HepG2 (cell line): Measurements from ENCODE around the gene CHCHD1. TPM values are rescaled to one million over a fixed set of nuclear protein-coding genes. Genes with fewer than 3 reads are reported as not detected.

ENCODE experiments used
- ATF1 ChIP-seq: IDR thresholded peaks from 2 replicates; pipeline ENCODE4 v1.6.1; 2016; ENCODE audit warnings: mild to moderate bottlenecking, control low read depth
- CENPX ChIP-seq: sonication (generic); formaldehyde crosslinking; IDR thresholded peaks from 2 replicates; pipeline ENCODE4 v1.9.0; 2021; ENCODE audit warnings: mild to moderate bottlenecking, missing genetic modification reagents, moderate library complexity
- HDAC2 ChIP-seq: sonication (generic); formaldehyde crosslinking; IDR thresholded peaks from 2 replicates; pipeline ENCODE4 v1.4.0; 2020; ENCODE audit warnings: missing genetic modification reagents
- IRF2 ChIP-seq: IDR thresholded peaks from 2 replicates; pipeline ENCODE4 v1.6.1; 2018; ENCODE audit warnings: missing genetic modification reagents, missing compliant biosample characterization
- ISX ChIP-seq: sonication (generic); formaldehyde crosslinking; conservative IDR thresholded peaks from 2 replicates; pipeline ENCODE4 v1.5.0; 2020; ENCODE audit warnings: missing genetic modification reagents
- MAFF ChIP-seq: IDR thresholded peaks from 2 replicates; pipeline ENCODE4 v1.6.1; 2011; ENCODE audit warnings: low read depth, low read length, improper control_type of control experiment
- NFE2 ChIP-seq: sonication (generic); formaldehyde crosslinking; IDR thresholded peaks from 2 replicates; pipeline ENCODE4 v1.4.0; 2020; ENCODE audit warnings: missing genetic modification reagents
- SNAI1 ChIP-seq: sonication (generic); formaldehyde crosslinking; IDR thresholded peaks from 2 replicates; pipeline ENCODE4 v1.5.0; 2020; ENCODE audit warnings: mild to moderate bottlenecking, missing genetic modification reagents, borderline replicate concordance
- TOPORS ChIP-seq: sonication (generic); formaldehyde crosslinking; IDR thresholded peaks from 2 replicates; pipeline ENCODE4 v1.8.0; 2023; ENCODE audit warnings: mild to moderate bottlenecking, missing genetic modification reagents
- ZFP62 ChIP-seq: sonication (generic); formaldehyde crosslinking; IDR thresholded peaks from 2 replicates; pipeline ENCODE4 v1.4.0; 2020; ENCODE audit warnings: missing genetic modification reagents
- polyA plus RNA-seq, 8 experiments: library from polyadenylated mRNA; depleted of rRNA in 3 of 8; stranded (reverse) in 7 of 8; unstranded in 1 of 8; fragments of >200 nt; fragmentation: Illumina TruSeq in 4 of 8; extraction: Trizol in 4 of 8; gene quantifications; 2 replicates each; pipeline versions ENCODE4 v1.2.1 to v1.2.3, GENCODE V29; 2011 to 2016; ENCODE audit warnings: low read depth in 4 of 8, missing spikeins in 1 of 8, mixed read lengths in 1 of 8; ENCODE audit not compliant: insufficient read depth in 1 of 8
- total RNA-seq, 5 experiments: library from RNA; depleted of rRNA; stranded (reverse); fragments of >200 nt; fragmentation: Illumina TruSeq; extraction: Trizol; gene quantifications; 2 replicates each; pipeline ENCODE4 v1.2.3, GENCODE V29; 2016; ENCODE audit warnings: low read depth in 1 of 5
- TF ChIP-seq, protein P1 (sequence below): sonication (generic); formaldehyde crosslinking; IDR thresholded peaks from 2 replicates; pipeline ENCODE4 v1.4.0; 2020; ENCODE audit warnings: missing genetic modification reagents
- TF ChIP-seq, protein P2 (sequence below): IDR thresholded peaks from 2 replicates; pipeline ENCODE4 v1.6.1; 2016; ENCODE audit warnings: low read depth
- TF ChIP-seq, protein P3 (sequence below): sonication (generic); formaldehyde crosslinking; IDR thresholded peaks from 2 replicates; pipeline ENCODE4 v1.5.1; 2020; ENCODE audit warnings: mild to moderate bottlenecking, missing genetic modification reagents, moderate library complexity
- TF ChIP-seq, protein P4 (sequence below): conservative IDR thresholded peaks from 2 replicates; pipeline ENCODE4 v1.6.1; 2018; ENCODE audit warnings: missing genetic modification reagents
- TF ChIP-seq, protein P5 (sequence below): sonication (generic); formaldehyde crosslinking; IDR thresholded peaks from 2 replicates; pipeline ENCODE4 v1.9.0; 2022; ENCODE audit warnings: missing genetic modification reagents, mild to moderate bottlenecking, borderline replicate concordance

Gene CHCHD1
- total and polyA plus RNA-seq, 2 of the 13 experiments (the other 11 are each of a cell fraction or from before 2014, with no cell fraction given), result 36.9 to 71.2 TPM

DNA sequence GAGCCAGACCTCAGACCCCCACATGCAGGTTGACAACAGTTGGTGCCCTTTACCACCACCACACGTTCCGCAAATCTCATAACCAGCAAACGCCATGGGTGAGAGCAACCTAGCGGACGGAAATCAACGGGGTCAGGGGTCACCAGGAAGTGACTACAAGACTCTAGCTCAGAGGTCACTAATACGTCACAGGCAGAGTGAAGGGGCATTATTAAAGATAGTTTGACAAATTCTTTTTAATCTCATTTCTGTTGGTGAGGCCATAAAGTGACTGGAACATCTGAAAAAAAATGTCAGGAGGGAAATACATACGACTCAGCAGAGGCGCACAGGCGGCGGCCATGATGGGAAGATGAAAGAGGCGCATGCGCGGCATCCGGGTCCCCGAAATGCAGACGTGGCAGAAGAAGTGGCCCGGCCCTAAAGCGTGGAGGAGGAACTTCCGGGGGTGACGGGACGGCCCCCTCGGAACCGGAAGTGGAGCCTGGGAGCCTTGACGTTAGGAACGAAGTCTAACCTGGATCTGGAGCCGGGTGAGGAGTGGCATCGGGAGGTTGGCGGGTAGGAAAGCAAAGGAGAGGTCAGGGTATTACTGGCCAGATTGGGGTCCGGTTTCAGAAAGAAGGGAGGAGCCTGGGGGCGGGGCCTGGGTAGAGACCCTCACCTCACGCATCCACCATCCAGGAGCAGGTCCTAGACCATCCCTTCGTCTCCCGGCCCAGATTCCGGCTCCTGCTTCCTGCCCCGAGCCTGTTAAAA, 37.8 kb upstream of the CHCHD1 start, which contains the start of gene SEC24C (continued):
- TF ChIP-seq, protein P1, sequence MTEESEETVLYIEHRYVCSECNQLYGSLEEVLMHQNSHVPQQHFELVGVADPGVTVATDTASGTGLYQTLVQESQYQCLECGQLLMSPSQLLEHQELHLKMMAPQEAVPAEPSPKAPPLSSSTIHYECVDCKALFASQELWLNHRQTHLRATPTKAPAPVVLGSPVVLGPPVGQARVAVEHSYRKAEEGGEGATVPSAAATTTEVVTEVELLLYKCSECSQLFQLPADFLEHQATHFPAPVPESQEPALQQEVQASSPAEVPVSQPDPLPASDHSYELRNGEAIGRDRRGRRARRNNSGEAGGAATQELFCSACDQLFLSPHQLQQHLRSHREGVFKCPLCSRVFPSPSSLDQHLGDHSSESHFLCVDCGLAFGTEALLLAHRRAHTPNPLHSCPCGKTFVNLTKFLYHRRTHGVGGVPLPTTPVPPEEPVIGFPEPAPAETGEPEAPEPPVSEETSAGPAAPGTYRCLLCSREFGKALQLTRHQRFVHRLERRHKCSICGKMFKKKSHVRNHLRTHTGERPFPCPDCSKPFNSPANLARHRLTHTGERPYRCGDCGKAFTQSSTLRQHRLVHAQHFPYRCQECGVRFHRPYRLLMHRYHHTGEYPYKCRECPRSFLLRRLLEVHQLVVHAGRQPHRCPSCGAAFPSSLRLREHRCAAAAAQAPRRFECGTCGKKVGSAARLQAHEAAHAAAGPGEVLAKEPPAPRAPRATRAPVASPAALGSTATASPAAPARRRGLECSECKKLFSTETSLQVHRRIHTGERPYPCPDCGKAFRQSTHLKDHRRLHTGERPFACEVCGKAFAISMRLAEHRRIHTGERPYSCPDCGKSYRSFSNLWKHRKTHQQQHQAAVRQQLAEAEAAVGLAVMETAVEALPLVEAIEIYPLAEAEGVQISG (CRISPR knock-in tag), result peak; percentile 91
- TF ChIP-seq HDAC2, result peak; percentile 71
- no peak for TF ChIP-seq NFE2 (CRISPR knock-in tag)
- TF ChIP-seq, protein P2, sequence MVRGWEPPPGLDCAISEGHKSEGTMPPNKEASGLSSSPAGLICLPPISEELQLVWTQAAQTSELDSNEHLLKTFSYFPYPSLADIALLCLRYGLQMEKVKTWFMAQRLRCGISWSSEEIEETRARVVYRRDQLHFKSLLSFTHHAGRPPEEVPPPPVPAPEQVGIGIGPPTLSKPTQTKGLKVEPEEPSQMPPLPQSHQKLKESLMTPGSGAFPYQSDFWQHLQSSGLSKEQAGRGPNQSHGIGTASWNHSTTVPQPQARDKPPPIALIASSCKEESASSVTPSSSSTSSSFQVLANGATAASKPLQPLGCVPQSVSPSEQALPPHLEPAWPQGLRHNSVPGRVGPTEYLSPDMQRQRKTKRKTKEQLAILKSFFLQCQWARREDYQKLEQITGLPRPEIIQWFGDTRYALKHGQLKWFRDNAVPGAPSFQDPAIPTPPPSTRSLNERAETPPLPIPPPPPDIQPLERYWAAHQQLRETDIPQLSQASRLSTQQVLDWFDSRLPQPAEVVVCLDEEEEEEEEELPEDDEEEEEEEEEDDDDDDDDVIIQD (CRISPR knock-in tag), result no peak
- TF ChIP-seq, protein P3, sequence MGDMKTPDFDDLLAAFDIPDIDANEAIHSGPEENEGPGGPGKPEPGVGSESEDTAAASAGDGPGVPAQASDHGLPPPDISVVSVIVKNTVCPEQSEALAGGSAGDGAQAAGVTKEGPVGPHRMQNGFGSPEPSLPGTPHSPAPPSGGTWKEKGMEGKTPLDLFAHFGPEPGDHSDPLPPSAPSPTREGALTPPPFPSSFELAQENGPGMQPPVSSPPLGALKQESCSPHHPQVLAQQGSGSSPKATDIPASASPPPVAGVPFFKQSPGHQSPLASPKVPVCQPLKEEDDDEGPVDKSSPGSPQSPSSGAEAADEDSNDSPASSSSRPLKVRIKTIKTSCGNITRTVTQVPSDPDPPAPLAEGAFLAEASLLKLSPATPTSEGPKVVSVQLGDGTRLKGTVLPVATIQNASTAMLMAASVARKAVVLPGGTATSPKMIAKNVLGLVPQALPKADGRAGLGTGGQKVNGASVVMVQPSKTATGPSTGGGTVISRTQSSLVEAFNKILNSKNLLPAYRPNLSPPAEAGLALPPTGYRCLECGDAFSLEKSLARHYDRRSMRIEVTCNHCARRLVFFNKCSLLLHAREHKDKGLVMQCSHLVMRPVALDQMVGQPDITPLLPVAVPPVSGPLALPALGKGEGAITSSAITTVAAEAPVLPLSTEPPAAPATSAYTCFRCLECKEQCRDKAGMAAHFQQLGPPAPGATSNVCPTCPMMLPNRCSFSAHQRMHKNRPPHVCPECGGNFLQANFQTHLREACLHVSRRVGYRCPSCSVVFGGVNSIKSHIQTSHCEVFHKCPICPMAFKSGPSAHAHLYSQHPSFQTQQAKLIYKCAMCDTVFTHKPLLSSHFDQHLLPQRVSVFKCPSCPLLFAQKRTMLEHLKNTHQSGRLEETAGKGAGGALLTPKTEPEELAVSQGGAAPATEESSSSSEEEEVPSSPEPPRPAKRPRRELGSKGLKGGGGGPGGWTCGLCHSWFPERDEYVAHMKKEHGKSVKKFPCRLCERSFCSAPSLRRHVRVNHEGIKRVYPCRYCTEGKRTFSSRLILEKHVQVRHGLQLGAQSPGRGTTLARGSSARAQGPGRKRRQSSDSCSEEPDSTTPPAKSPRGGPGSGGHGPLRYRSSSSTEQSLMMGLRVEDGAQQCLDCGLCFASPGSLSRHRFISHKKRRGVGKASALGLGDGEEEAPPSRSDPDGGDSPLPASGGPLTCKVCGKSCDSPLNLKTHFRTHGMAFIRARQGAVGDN (CRISPR knock-in tag), result peak; percentile 90
- TF ChIP-seq, protein P4, sequence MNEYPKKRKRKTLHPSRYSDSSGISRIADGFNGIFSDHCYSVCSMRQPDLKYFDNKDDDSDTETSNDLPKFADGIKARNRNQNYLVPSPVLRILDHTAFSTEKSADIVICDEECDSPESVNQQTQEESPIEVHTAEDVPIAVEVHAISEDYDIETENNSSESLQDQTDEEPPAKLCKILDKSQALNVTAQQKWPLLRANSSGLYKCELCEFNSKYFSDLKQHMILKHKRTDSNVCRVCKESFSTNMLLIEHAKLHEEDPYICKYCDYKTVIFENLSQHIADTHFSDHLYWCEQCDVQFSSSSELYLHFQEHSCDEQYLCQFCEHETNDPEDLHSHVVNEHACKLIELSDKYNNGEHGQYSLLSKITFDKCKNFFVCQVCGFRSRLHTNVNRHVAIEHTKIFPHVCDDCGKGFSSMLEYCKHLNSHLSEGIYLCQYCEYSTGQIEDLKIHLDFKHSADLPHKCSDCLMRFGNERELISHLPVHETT (CRISPR knock-in tag), result no peak
- TF ChIP-seq ATF1 (CRISPR knock-in tag), result peak; percentile 95
- TF ChIP-seq, protein P5, sequence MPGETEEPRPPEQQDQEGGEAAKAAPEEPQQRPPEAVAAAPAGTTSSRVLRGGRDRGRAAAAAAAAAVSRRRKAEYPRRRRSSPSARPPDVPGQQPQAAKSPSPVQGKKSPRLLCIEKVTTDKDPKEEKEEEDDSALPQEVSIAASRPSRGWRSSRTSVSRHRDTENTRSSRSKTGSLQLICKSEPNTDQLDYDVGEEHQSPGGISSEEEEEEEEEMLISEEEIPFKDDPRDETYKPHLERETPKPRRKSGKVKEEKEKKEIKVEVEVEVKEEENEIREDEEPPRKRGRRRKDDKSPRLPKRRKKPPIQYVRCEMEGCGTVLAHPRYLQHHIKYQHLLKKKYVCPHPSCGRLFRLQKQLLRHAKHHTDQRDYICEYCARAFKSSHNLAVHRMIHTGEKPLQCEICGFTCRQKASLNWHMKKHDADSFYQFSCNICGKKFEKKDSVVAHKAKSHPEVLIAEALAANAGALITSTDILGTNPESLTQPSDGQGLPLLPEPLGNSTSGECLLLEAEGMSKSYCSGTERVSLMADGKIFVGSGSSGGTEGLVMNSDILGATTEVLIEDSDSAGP, result peak; percentile 87
- TF ChIP-seq SNAI1 (CRISPR knock-in tag), result peak; percentile 95; the same call in 1 of the 2 replicates
- TF ChIP-seq TOPORS, result no peak
- TF ChIP-seq ZFP62, result no peak
- peak; percentile 44 for TF ChIP-seq IRF2 (CRISPR knock-in tag)
- peak; percentile 85 for TF ChIP-seq MAFF
- TF ChIP-seq ISX (CRISPR knock-in tag), result no peak
- no peak for TF ChIP-seq CENPX (CRISPR knock-in tag)
